Activated CD8-positive, alpha-beta T cell treated with anti-CD3 and anti-CD28 coated beads for 36 hours (primary cell): ENCODE measurements around the gene DCPS. TPM values are rescaled to one million over a fixed set of nuclear protein-coding genes. Genes with fewer than 3 reads are reported as not detected.
"Not testable (repeated sequence)": the region's sequence is repeated elsewhere in the genome, so short reads cannot be mapped to it uniquely, and the experiment has no call there.

Experiments
- ATAC-seq: fragments of 200-7000 bp; cut with Tn5 transposase; one replicate; pipeline ENCODE4 v1.10.0; 2021; ENCODE audit warnings: mild to moderate bottlenecking, moderate library complexity
- CTCF ChIA-PET: fragments of 350-600 bp; sonication (Branson Sonifier 250); formaldehyde crosslinking; loops from one replicate; lab custom pipeline; 2021; ENCODE audit warnings: antibody characterized with exemption; lab: Charles Lee
- POLR2A ChIA-PET: fragments of 350-600 bp; sonication (Branson Sonifier 250); formaldehyde crosslinking; loops from one replicate; lab custom pipeline; 2021; ENCODE audit warnings: antibody characterized with exemption; lab: Charles Lee
- DNase-seq: peaks from one replicate; pipeline ENCODE4 v3.0.0-alpha.2; 2020
- H3K27ac Mint-ChIP-seq: one replicate; pipeline ENCODE4 v1.8.0; 2021; ENCODE audit warnings: mild to moderate bottlenecking, mixed read lengths
- H3K27me3 Mint-ChIP-seq: one replicate; pipeline ENCODE4 v1.8.0; 2021; ENCODE audit warnings: mixed read lengths
- H3K36me3 Mint-ChIP-seq: one replicate; pipeline ENCODE4 v1.8.0; 2021; ENCODE audit warnings: low read depth, mixed read lengths
- H3K4me1 Mint-ChIP-seq: one replicate; pipeline ENCODE4 v1.8.0; 2021; ENCODE audit warnings: low read depth, mixed read lengths
- H3K4me3 Mint-ChIP-seq: one replicate; pipeline ENCODE4 v1.8.0; 2021; ENCODE audit warnings: mild to moderate bottlenecking, moderate library complexity, mixed read lengths
- H3K9me3 Mint-ChIP-seq: one replicate; pipeline ENCODE4 v1.8.0; 2021; ENCODE audit warnings: mixed read lengths
- CTCF ChIP-seq: fragments of 200-600 bp; IDR thresholded peaks from one replicate; pipeline ENCODE4 v1.8.0; 2022; ENCODE audit warnings: antibody characterized with exemption, mild to moderate bottlenecking
- intact Hi-C: fragments of 100-400 bp; cut with micrococcal nuclease; formaldehyde crosslinking; loops from one replicate; pipeline ENCODE4 v1.10.0; 2022
- total RNA-seq, 2 experiments: library from RNA; stranded (reverse); gene quantifications; one replicate each; pipeline ENCODE4 v1.2.3, GENCODE V29; 2021

The DCPS gene
- total RNA-seq, 2 experiments from 2014 or later: 17.2 to 18.8 TPM

GRCh38 chr11:126384449-126385070, 80.7 kb downstream of the DCPS start:
- Mint-ChIP-seq H3K27me3 (no peaks in the 10 kb centered on the region), H3K4me3 (no peak overlapping the region), H3K27ac (no peak overlapping the region), H3K4me1 (no peaks in the 10 kb centered on the region), H3K9me3 (no peaks in the 10 kb centered on the region), H3K36me3 (no peaks in the 10 kb centered on the region)
- intact Hi-C loops: no loop called here
- ChIA-PET POLR2A (interaction anchor here (1.0 kb wide), 1 partner anchor 69 kb away, joined by 3 read pairs; no protein-coding TSS in a partner anchor), CTCF (no interaction called here)
- ATAC-seq (no peak), DNase-seq (no peak)
- no peak for TF ChIP-seq CTCF

- no peaks in the 10 kb centered on the region for H3K36me3 Mint-ChIP-seq
- ChIA-PET POLR2A (no interaction called here), CTCF (no interaction called here)
- intact Hi-C loops: no loop called here
- no peaks in the 10 kb centered on the region for H3K4me1 Mint-ChIP-seq
- no peaks in the 10 kb centered on the region for H3K9me3 Mint-ChIP-seq
- no peak for TF ChIP-seq CTCF
- no peaks in the 10 kb centered on the region for H3K27me3 Mint-ChIP-seq
- no peak overlapping the region for H3K4me3 Mint-ChIP-seq
- no peak for ATAC-seq
- DNase-seq: no peak
- no peak overlapping the region for H3K27ac Mint-ChIP-seq
Measured at GRCh38 chr11:126385991-126386728, 82.3 kb downstream of the DCPS start.

GRCh38 chr11:126386729-126387071, 82.8 kb downstream of the DCPS start:
- H3K4me1 Mint-ChIP-seq, H3K27me3 Mint-ChIP-seq, CTCF ChIA-PET, POLR2A ChIA-PET, H3K27ac Mint-ChIP-seq, H3K36me3 Mint-ChIP-seq, H3K4me3 Mint-ChIP-seq, DNase-seq, H3K9me3 Mint-ChIP-seq, ATAC-seq, intact Hi-C loops: not testable (repeated sequence)

- Mint-ChIP-seq H3K27ac (no peak overlapping the region), H3K4me1 (peaks cover 2% of the 10 kb centered on the region), H3K9me3 (no peaks in the 10 kb centered on the region), H3K4me3 (no peak overlapping the region), H3K36me3 (no peaks in the 10 kb centered on the region), H3K27me3 (no peaks in the 10 kb centered on the region)
- ATAC-seq: no peak
- POLR2A ChIA-PET: no interaction called here
- TF ChIP-seq CTCF: no peak
- intact Hi-C loops: no loop called here
- DNase-seq: no peak
- CTCF ChIA-PET: interaction anchor here (0.7 kb wide), 1 partner anchor 93 kb away, joined by 3 read pairs; no protein-coding TSS in a partner anchor
Measured at GRCh38 chr11:126387857-126388256, 84.0 kb downstream of the DCPS start.

GRCh38 chr11:126390272-126390867, 86.5 kb downstream of the DCPS start:
- Mint-ChIP-seq H3K27me3 (no peaks in the 10 kb centered on the region), H3K4me1 (peaks cover 2% of the 10 kb centered on the region), H3K9me3 (no peaks in the 10 kb centered on the region), H3K4me3 (no peak overlapping the region), H3K36me3 (no peaks in the 10 kb centered on the region), H3K27ac (no peak overlapping the region)
- ChIA-PET POLR2A (no interaction called here), CTCF (no interaction called here)
- intact Hi-C loops: no loop called here
- DNase-seq (no peak), ATAC-seq (no peak)
- TF ChIP-seq CTCF: no peak
